Liver (tissue), 9 donors: Measurements from ENCODE around the gene MIGA1. TPM values are rescaled to one million over a fixed set of nuclear protein-coding genes. Genes with fewer than 3 reads are reported as not detected.

ENCODE experiments used
- DNase-seq: peaks from one replicate; pipeline ENCODE4 v3.0.0-alpha.2; 2017; ENCODE audit warnings: low spot score
- H3K27ac ChIP-seq, 2 donors: one replicate each; pipeline ENCODE4 v1.7.0; 2013; ENCODE audit warnings: inconsistent platforms in 2 of 2, low read length in 2 of 2, control low read depth in 1 of 2, low read depth in 1 of 2, mild to moderate bottlenecking in 1 of 2
- H3K27me3 ChIP-seq, 4 donors: one replicate each; pipeline versions ENCODE4 v1.6.1 to v1.7.0; 2013; ENCODE audit warnings: low read length in 3 of 4, inconsistent platforms in 1 of 4, mild to moderate bottlenecking in 1 of 4, moderate library complexity in 1 of 4; ENCODE audit not compliant: control insufficient read depth in 4 of 4, insufficient read depth in 4 of 4
- H3K36me3 ChIP-seq, 4 donors: one replicate each; pipeline versions ENCODE4 v1.6.1 to v1.7.0; 2013; ENCODE audit warnings: low read length in 3 of 4, mild to moderate bottlenecking in 3 of 4, low read depth in 1 of 4, moderate library complexity in 1 of 4; ENCODE audit not compliant: control insufficient read depth in 4 of 4, insufficient read depth in 3 of 4
- H3K4me1 ChIP-seq, 4 donors: one replicate each; pipeline versions ENCODE4 v1.6.1 to v1.7.0; 2013; ENCODE audit warnings: low read length in 3 of 4, mild to moderate bottlenecking in 3 of 4, moderate library complexity in 1 of 4; ENCODE audit not compliant: control insufficient read depth in 4 of 4, insufficient read depth in 4 of 4
- H3K4me3 ChIP-seq, 3 donors: one replicate each; pipeline versions ENCODE4 v1.6.1 to v1.7.0; 2013; ENCODE audit warnings: low read length in 3 of 3, control low read depth in 1 of 3, low read depth in 1 of 3, mild to moderate bottlenecking in 1 of 3
- H3K9ac ChIP-seq, 2 donors: one replicate each; pipeline ENCODE4 v1.7.0; 2013; ENCODE audit warnings: low read length in 2 of 2, mild to moderate bottlenecking in 2 of 2, moderate library complexity in 2 of 2, control low read depth in 1 of 2, low read depth in 1 of 2
- H3K9me3 ChIP-seq, 4 donors: one replicate each; pipeline versions ENCODE4 v1.6.1 to v1.7.0; 2013; ENCODE audit warnings: low read length in 3 of 4; ENCODE audit not compliant: control insufficient read depth in 4 of 4
- ATF3 ChIP-seq: IDR thresholded peaks from 2 replicates; pipeline ENCODE4 v1.6.1; 2016; ENCODE audit warnings: antibody characterized with exemption
- EGR1 ChIP-seq, 2 donors: IDR thresholded peaks; 2 replicates each; pipeline ENCODE4 v1.6.1; 2016 to 2018; ENCODE audit warnings: antibody characterized with exemption in 2 of 2, low read depth in 2 of 2
- FOXA1 ChIP-seq: IDR thresholded peaks from 2 replicates; pipeline ENCODE4 v1.6.1; 2016; ENCODE audit warnings: antibody characterized with exemption
- FOXA2 ChIP-seq: IDR thresholded peaks from 2 replicates; pipeline ENCODE4 v1.6.1; 2016; ENCODE audit warnings: antibody characterized with exemption
- GABPA ChIP-seq, 2 donors: IDR thresholded peaks in 1 of 2; conservative IDR thresholded peaks in 1 of 2; 2 replicates each; pipeline ENCODE4 v1.6.1; 2016; ENCODE audit warnings: antibody characterized with exemption in 2 of 2, mild to moderate bottlenecking in 1 of 2, moderate library complexity in 1 of 2
- HNF4A ChIP-seq, 2 donors: conservative IDR thresholded peaks; 2 replicates each; pipeline ENCODE4 v1.6.1; 2016; ENCODE audit warnings: antibody characterized with exemption in 2 of 2, mild to moderate bottlenecking in 2 of 2
- HNF4G ChIP-seq: IDR thresholded peaks from 2 replicates; pipeline ENCODE4 v1.6.1; 2016; ENCODE audit warnings: antibody characterized with exemption
- JUND ChIP-seq, 2 donors: IDR thresholded peaks; 2 replicates each; pipeline ENCODE4 v1.6.1; 2016; ENCODE audit warnings: antibody characterized with exemption in 2 of 2
- MAX ChIP-seq: IDR thresholded peaks from 2 replicates; pipeline ENCODE4 v1.6.1; 2016; ENCODE audit warnings: antibody characterized with exemption
- NR2F2 ChIP-seq: IDR thresholded peaks from 2 replicates; pipeline ENCODE4 v1.6.1; 2016; ENCODE audit warnings: antibody characterized with exemption
- RAD21 ChIP-seq, 2 donors: IDR thresholded peaks; 2 replicates each; pipeline ENCODE4 v1.6.1; 2016; ENCODE audit warnings: antibody characterized with exemption in 2 of 2, mild to moderate bottlenecking in 2 of 2
- REST ChIP-seq: IDR thresholded peaks from 2 replicates; pipeline ENCODE4 v1.6.1; 2016; ENCODE audit warnings: antibody characterized with exemption, mild to moderate bottlenecking
- RXRA ChIP-seq, 2 donors: IDR thresholded peaks; 2 replicates each; pipeline ENCODE4 v1.6.1; 2017 to 2018; ENCODE audit warnings: antibody characterized with exemption in 2 of 2, mild to moderate bottlenecking in 1 of 2
- SP1 ChIP-seq: IDR thresholded peaks from 2 replicates; pipeline ENCODE4 v1.6.1; 2018; ENCODE audit warnings: antibody characterized with exemption, mild to moderate bottlenecking
- TAF1 ChIP-seq: conservative IDR thresholded peaks from 2 replicates; pipeline ENCODE4 v1.6.1; 2016; ENCODE audit warnings: antibody characterized with exemption, mild to moderate bottlenecking
- YY1 ChIP-seq: IDR thresholded peaks from 2 replicates; pipeline ENCODE4 v1.6.1; 2016; ENCODE audit warnings: antibody characterized with exemption, mild to moderate bottlenecking
- WGBS: extraction: QIAGEN DNeasy Blood & Tissue Kit; methylation state at CpG from one replicate; pipeline ENCODE4 v1.1.7; 2013; 5-methylcytosine and 5-hydroxymethylcytosine counted together
- polyA plus RNA-seq, 2 donors: library from polyadenylated mRNA; stranded (reverse) in 1 of 2; unstranded in 1 of 2; fragments of 200-250 nt in 1 of 2; fragments of >200 nt in 1 of 2; fragmentation: Nextera tagmentation in 1 of 2; extraction: Ambion mirVana in 1 of 2; gene quantifications; one replicate each; pipeline versions ENCODE4 v1.2.1 to v1.2.3, GENCODE V29; 2013 to 2015
- total RNA-seq, 2 donors: library from RNA; depleted of rRNA; stranded (reverse); fragments of >200 nt; gene quantifications; one replicate each; pipeline ENCODE4 v1.2.3, GENCODE V29; 2014
- TF ChIP-seq, protein P1 (sequence below): fragments of 150-350 bp; IDR thresholded peaks from 2 replicates; pipeline ENCODE4 v1.5.1; 2017; ENCODE audit warnings: improper control_type of control experiment, low read depth, low read length; ENCODE audit not compliant: missing input control
- TF ChIP-seq, protein P2 (sequence below): IDR thresholded peaks from 2 replicates; pipeline ENCODE4 v1.6.1; 2016; ENCODE audit warnings: antibody characterized with exemption
- donor health status: healthy.
- donor health status: healthy.
- donor health status: healthy.
- donor health status: healthy.
- donor health status: healthy.

Gene MIGA1
- total and polyA plus RNA-seq, 4 donors, result 3.5 to 8.0 (median 6.2) TPM

DNA sequence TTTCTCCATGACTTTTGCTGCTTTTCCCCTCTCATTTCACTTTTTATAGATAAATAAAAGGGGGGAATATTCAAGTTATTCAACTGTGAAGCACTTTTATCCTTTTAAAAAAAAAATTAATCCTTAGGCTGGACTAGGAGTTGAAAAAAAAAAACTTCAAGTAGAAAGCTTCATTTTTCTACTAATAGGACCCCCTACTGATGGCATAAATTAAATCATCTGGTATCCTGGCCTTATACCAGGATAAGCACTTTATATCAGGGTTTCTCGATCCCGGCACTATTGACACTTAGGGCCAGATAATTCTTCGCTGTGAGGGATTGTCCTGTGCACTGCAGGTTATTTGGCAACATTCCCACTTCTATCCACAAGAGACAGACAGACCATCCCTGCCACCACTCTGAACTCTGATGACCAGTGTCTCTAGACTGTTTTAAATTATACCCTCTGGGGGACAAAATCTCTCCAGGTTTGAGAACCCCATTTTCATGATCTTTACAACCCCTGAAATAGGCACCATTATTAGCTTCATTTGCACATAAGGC, 37.4 kb upstream of the MIGA1 start:
- H3K9me3 ChIP-seq, result no peaks in the 10 kb centered on the region
- H3K9ac ChIP-seq, result no peak overlapping the region
- 39% methylated on average over 3 of the region's 3 CpGs for WGBS
- H3K36me3 ChIP-seq, result peaks cover 0 to 9% (median 5%) of the 10 kb centered on the region in 4 donors
- no peak overlapping the region for H3K27ac ChIP-seq
- no peak for TF ChIP-seq HNF4A (conservative IDR thresholded peaks at IDR 0.05)
- TF ChIP-seq NR2F2, result no peak
- TF ChIP-seq RAD21 (IDR thresholded peaks at IDR 0.05), result no peak
- TF ChIP-seq EGR1 (IDR thresholded peaks at IDR 0.05; ENCODE audit: low read depth in 2 of 2), result no peak
- TF ChIP-seq RXRA (IDR thresholded peaks at IDR 0.05), result no peak
- TF ChIP-seq, protein P1, sequence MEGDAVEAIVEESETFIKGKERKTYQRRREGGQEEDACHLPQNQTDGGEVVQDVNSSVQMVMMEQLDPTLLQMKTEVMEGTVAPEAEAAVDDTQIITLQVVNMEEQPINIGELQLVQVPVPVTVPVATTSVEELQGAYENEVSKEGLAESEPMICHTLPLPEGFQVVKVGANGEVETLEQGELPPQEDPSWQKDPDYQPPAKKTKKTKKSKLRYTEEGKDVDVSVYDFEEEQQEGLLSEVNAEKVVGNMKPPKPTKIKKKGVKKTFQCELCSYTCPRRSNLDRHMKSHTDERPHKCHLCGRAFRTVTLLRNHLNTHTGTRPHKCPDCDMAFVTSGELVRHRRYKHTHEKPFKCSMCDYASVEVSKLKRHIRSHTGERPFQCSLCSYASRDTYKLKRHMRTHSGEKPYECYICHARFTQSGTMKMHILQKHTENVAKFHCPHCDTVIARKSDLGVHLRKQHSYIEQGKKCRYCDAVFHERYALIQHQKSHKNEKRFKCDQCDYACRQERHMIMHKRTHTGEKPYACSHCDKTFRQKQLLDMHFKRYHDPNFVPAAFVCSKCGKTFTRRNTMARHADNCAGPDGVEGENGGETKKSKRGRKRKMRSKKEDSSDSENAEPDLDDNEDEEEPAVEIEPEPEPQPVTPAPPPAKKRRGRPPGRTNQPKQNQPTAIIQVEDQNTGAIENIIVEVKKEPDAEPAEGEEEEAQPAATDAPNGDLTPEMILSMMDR, result no peak
- no peak for TF ChIP-seq MAX
- no peak for TF ChIP-seq JUND (IDR thresholded peaks at IDR 0.05)
- no peak for TF ChIP-seq SP1
- no peak for TF ChIP-seq FOXA2
- TF ChIP-seq REST, result no peak
- H3K4me3 ChIP-seq, result no peak overlapping the region
- H3K4me1 ChIP-seq, result peaks cover 0 to 3% (median under 1%) of the 10 kb centered on the region in 4 donors
- no peaks in the 10 kb centered on the region for H3K27me3 ChIP-seq
- no peak for DNase-seq

GRCh38 chr1:77744576-77744975, 34.9 kb upstream of the MIGA1 start:
- no peak overlapping the region for H3K4me3 ChIP-seq
- DNase-seq, result no peak
- H3K36me3 ChIP-seq, result peaks cover 0 to 7% (median 2%) of the 10 kb centered on the region in 4 donors
- 91% methylated on average over 7 of the region's 7 CpGs for WGBS
- peaks cover 0 to 4% (median 2%) of the 10 kb centered on the region in 4 donors for H3K4me1 ChIP-seq
- H3K9me3 ChIP-seq, result no peaks in the 10 kb centered on the region
- no peak overlapping the region for H3K9ac ChIP-seq
- no peak overlapping the region for H3K27ac ChIP-seq
- no peaks in the 10 kb centered on the region for H3K27me3 ChIP-seq
- TF ChIP-seq FOXA1, result no peak
- TF ChIP-seq HNF4G, result no peak
- no peak for TF ChIP-seq ATF3
- no peak for TF ChIP-seq FOXA2
- TF ChIP-seq RAD21 (IDR thresholded peaks at IDR 0.05), result no peak
- TF ChIP-seq, protein P2, sequence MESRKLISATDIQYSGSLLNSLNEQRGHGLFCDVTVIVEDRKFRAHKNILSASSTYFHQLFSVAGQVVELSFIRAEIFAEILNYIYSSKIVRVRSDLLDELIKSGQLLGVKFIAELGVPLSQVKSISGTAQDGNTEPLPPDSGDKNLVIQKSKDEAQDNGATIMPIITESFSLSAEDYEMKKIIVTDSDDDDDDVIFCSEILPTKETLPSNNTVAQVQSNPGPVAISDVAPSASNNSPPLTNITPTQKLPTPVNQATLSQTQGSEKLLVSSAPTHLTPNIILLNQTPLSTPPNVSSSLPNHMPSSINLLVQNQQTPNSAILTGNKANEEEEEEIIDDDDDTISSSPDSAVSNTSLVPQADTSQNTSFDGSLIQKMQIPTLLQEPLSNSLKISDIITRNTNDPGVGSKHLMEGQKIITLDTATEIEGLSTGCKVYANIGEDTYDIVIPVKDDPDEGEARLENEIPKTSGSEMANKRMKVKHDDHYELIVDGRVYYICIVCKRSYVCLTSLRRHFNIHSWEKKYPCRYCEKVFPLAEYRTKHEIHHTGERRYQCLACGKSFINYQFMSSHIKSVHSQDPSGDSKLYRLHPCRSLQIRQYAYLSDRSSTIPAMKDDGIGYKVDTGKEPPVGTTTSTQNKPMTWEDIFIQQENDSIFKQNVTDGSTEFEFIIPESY, result no peak
- TF ChIP-seq YY1, result no peak
- TF ChIP-seq SP1, result no peak
- TF ChIP-seq GABPA (IDR thresholded peaks at IDR 0.05 in 1 of 2, conservative IDR thresholded peaks at IDR 0.05 in 1 of 2), result no peak
- no peak for TF ChIP-seq EGR1 (IDR thresholded peaks at IDR 0.05; ENCODE audit: low read depth in 2 of 2)
- no peak for TF ChIP-seq RXRA (IDR thresholded peaks at IDR 0.05)
- no peak for TF ChIP-seq REST
- TF ChIP-seq JUND (IDR thresholded peaks at IDR 0.05), result no peak
- TF ChIP-seq, protein P1, result no peak
- TF ChIP-seq NR2F2, result no peak
- no peak for TF ChIP-seq HNF4A (conservative IDR thresholded peaks at IDR 0.05)
- no peak for TF ChIP-seq TAF1
